HFF-Myc (cell line): ENCODE results near the gene MYO3B.
"Not testable (repeated sequence)": the region's sequence is repeated elsewhere in the genome, so short reads cannot be mapped to it uniquely, and the experiment has no call there.

Experiments
- DNase-seq: peaks from one replicate; pipeline ENCODE4 v3.0.0-alpha.2; 2011; ENCODE audit warnings: low read depth; ENCODE audit errors: extremely low read depth
- H3K4me3 ChIP-seq: replicated peaks from 2 replicates; pipeline ENCODE4 v1.5.1; 2011; ENCODE audit warnings: low read depth, mild to moderate bottlenecking, control low read depth, low read length
- CTCF ChIP-seq: IDR thresholded peaks from 2 replicates; pipeline ENCODE4 v1.5.1; 2012; ENCODE audit warnings: mild to moderate bottlenecking, low read depth, low read length, control low read depth; ENCODE audit errors: missing control alignments

MYO3B gene

GRCh38 chr2:170262806-170263205, 84.9 kb downstream of the MYO3B start:
- no peak for TF ChIP-seq CTCF
- H3K4me3 ChIP-seq: no peak overlapping the region
- no peak for DNase-seq

GRCh38 chr2:170263728-170264521, 86.0 kb downstream of the MYO3B start:
- not testable (repeated sequence) for H3K4me3 ChIP-seq, DNase-seq

DNA sequence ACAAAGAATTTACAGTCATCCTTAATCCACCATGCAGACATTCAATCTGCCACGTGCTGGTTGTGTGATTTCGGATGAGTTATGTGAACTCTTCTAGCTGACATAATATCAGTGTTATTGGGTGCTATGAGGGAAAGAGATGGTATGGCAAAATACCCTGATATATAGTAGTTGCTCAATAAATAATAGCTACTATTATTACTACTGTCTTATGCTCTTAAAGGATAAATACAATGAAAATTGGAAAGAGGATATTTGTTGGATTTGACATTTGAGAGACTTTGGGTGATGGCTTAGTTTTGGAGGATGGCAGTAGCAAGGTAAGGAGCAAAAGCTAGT, 86.5 kb downstream of the MYO3B start:
- no peak for TF ChIP-seq CTCF
- DNase-seq: no peak

DNA sequence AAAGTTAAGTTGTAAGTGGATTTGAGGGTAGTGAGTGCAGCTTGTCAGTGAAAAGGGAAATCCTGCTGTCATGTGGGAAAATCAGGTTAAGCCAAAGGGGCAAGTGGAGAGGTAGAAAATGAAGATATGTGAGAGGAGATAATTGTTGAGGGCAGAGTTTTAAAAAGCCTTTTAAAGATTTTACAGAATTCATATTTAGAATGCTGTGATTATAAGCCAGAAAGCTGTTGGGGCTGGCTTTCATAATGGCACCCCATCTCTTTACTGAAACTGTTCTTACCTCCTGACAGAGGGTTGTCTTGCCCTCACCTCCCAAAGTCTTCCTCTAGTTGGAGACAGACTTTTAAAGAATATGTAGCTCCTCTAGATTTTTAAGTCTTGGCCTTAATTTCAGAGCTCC, 86.9 kb downstream of the MYO3B start:
- no peak for DNase-seq
- TF ChIP-seq CTCF: no peak

More for the DNA sequence above, 86.5 kb downstream of the MYO3B start:
- H3K4me3 ChIP-seq: no peak overlapping the region

GRCh38 chr2:170265321-170265720, 87.4 kb downstream of the MYO3B start:
- H3K4me3 ChIP-seq: no peak overlapping the region
- no peak for TF ChIP-seq CTCF
- DNase-seq: no peak

More for the DNA sequence above, 86.9 kb downstream of the MYO3B start:
- H3K4me3 ChIP-seq: no peak overlapping the region

DNA sequence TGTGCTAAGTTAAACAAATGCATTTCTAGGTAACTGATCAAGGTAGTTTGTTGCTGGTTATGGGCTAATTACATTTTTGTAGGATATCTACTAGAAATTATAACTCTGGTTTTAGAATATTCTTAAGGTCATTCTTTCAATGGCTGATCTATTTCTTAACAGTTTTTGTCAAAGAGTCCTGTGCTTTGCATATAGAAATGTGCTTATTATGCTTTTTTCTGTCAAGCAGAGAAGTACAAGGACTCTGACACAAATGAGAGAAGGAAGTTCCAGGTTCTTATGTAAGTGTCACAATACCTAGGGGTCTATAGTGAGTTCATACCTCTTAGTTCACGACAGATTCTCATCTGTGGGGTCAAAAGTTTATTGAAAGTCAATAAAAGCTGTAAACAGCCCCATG, 88.4 kb downstream of the MYO3B start:
- DNase-seq: no peak
- no peak for TF ChIP-seq CTCF
- H3K4me3 ChIP-seq: no peak overlapping the region

- DNase-seq: no peak
- no peak overlapping the region for H3K4me3 ChIP-seq
- TF ChIP-seq CTCF: no peak
These were observed 89.1 kb downstream of the MYO3B start for GRCh38 chr2:170267071-170267470.
